ENCODE results near the gene PKDREJ.

Gene PKDREJ

GRCh38 chr22:46289244-46289891 is 26.2 kb upstream of the PKDREJ start:
- no peak for DNase-seq (ENCODE audit: low read depth in 1 of 2, low spot score in 1 of 2)

- no peak for DNase-seq (ENCODE audit: low read depth in 1 of 2, low spot score in 1 of 2)
Observed at GRCh38 chr22:46288846-46289243, 25.7 kb upstream of the PKDREJ start.

- DNase-seq (ENCODE audit: low read depth in 1 of 2, low spot score in 1 of 2): no peak
Observed at GRCh38 chr22:46287873-46288751, 25.0 kb upstream of the PKDREJ start.

GRCh38 chr22:46286941-46287872 is 24.1 kb upstream of the PKDREJ start:
- no peak for DNase-seq (ENCODE audit: low read depth in 1 of 2, low spot score in 1 of 2)

- DNase-seq (ENCODE audit: low read depth in 1 of 2, low spot score in 1 of 2): no peak
Observed at GRCh38 chr22:46286006-46286405, 22.9 kb upstream of the PKDREJ start.

- no peak for DNase-seq (ENCODE audit: low read depth in 1 of 2, low spot score in 1 of 2)
Observed at GRCh38 chr22:46281866-46282678, 18.9 kb upstream of the PKDREJ start.

- DNase-seq (ENCODE audit: low read depth in 1 of 2, low spot score in 1 of 2): no peak
Observed at GRCh38 chr22:46280999-46281623, 18.0 kb upstream of the PKDREJ start.

- no peak for DNase-seq (ENCODE audit: low read depth in 1 of 2, low spot score in 1 of 2)
Observed at GRCh38 chr22:46280063-46280817, 17.1 kb upstream of the PKDREJ start.

- no peak for DNase-seq (ENCODE audit: low read depth in 1 of 2, low spot score in 1 of 2)
Observed at GRCh38 chr22:46278656-46279645, 15.8 kb upstream of the PKDREJ start.

GRCh38 chr22:46276563-46276962 is 13.4 kb upstream of the PKDREJ start:
- no peak for DNase-seq (ENCODE audit: low read depth in 1 of 2, low spot score in 1 of 2)

GRCh38 chr22:46275455-46276122 is 12.4 kb upstream of the PKDREJ start:
- DNase-seq (ENCODE audit: low read depth in 1 of 2, low spot score in 1 of 2): no peak

- DNase-seq (ENCODE audit: low read depth in 1 of 2, low spot score in 1 of 2): no peak
Observed at GRCh38 chr22:46274381-46274780, 11.2 kb upstream of the PKDREJ start.

GRCh38 chr22:46273432-46274148 is 10.4 kb upstream of the PKDREJ start:
- DNase-seq (ENCODE audit: low read depth in 1 of 2, low spot score in 1 of 2): no peak

- no peak for DNase-seq (ENCODE audit: low read depth in 1 of 2, low spot score in 1 of 2)
Observed at GRCh38 chr22:46272762-46273431, 9.8 kb upstream of the PKDREJ start.

- no peak for DNase-seq (ENCODE audit: low read depth in 1 of 2, low spot score in 1 of 2)
Observed at GRCh38 chr22:46272196-46272595, 9.1 kb upstream of the PKDREJ start.

- no peak for DNase-seq (ENCODE audit: low read depth in 1 of 2, low spot score in 1 of 2)
Observed at GRCh38 chr22:46269564-46269963, 6.4 kb upstream of the PKDREJ start.

Measured in stimulated activated CD4-positive, alpha-beta T cell treated with anti-CD3 and anti-CD28 coated beads, Interleukin-15, amount 100 ng/mL, for 1 hour (primary cell).